Endothelial cell of umbilical vein (primary cell): ENCODE data around the gene ENTPD3. TPM values are rescaled to one million over a fixed set of nuclear protein-coding genes. Genes with fewer than 3 reads are reported as not detected.

ENCODE experiments used
- BruUV-seq: library from RNA; stranded (reverse); fragments of 400-500 nt; replicated peaks from 2 replicates; lab custom pipeline; 2021; lab: Mats Ljungman, UMichigan
- CTCF ChIA-PET: fragments of 300-600, 350-600 bp; sonication (Branson Sonifier 250); formaldehyde crosslinking; loops from one replicate; lab custom pipeline; 2021; ENCODE audit warnings: antibody characterized with exemption, inconsistent platforms; lab: Charles Lee
- POLR2A ChIA-PET: fragments of 300-600, 350-600 bp; sonication (Branson Sonifier 250); formaldehyde crosslinking; loops from one replicate; lab custom pipeline; 2021; ENCODE audit warnings: antibody characterized with exemption, inconsistent platforms; lab: Charles Lee
- DNase-seq: peaks from one replicate; pipeline ENCODE4 v3.0.0-alpha.2; 2011; ENCODE audit warnings: low read depth, low spot score
- FAIRE-seq: peaks from 2 replicates; lab custom pipeline; 2011; peaks lifted over from hg19 to GRCh38; lab: Jason Lieb, UNC
- H2AFZ ChIP-seq: 2 replicates; pipeline ENCODE4 v1.6.0; 2012; ENCODE audit warnings: low read depth, low read length, control low read depth, inconsistent platforms
- H3K27ac ChIP-seq: 2 replicates; pipeline ENCODE4 v1.5.1; 2011; ENCODE audit warnings: low read depth, mild to moderate bottlenecking, control low read depth, low read length, moderate library complexity; ENCODE audit not compliant: insufficient read depth
- H3K27me3 ChIP-seq, 2 experiments: 2 replicates each; pipeline versions ENCODE4 v1.6.0 to v1.6.1; 2011; ENCODE audit warnings: low read length in 2 of 2, mixed read lengths in 1 of 2; ENCODE audit not compliant: control insufficient read depth in 2 of 2, insufficient read depth in 2 of 2
- H3K36me3 ChIP-seq, 2 experiments: 2 replicates in 1 of 2; 3 replicates in 1 of 2; pipeline ENCODE4 v1.5.1; 2011; ENCODE audit warnings: low read length in 2 of 2, mild to moderate bottlenecking in 1 of 2, moderate library complexity in 1 of 2; ENCODE audit not compliant: control insufficient read depth in 2 of 2, insufficient read depth in 2 of 2; ENCODE audit errors: extremely low read depth in 1 of 2
- H3K4me1 ChIP-seq: 3 replicates; pipeline ENCODE4 v1.5.1; 2011; ENCODE audit warnings: mild to moderate bottlenecking, low read length; ENCODE audit not compliant: control insufficient read depth, insufficient read depth; ENCODE audit errors: extremely low read depth
- H3K4me2 ChIP-seq: 2 replicates; pipeline ENCODE4 v1.6.1; 2011; ENCODE audit warnings: low read length, control low read depth, mixed read lengths; ENCODE audit not compliant: insufficient read depth
- H3K4me3 ChIP-seq, 3 experiments: fragments of 200-600 bp in 1 of 3; sonication (generic), shearing (Covaris generic) in 1 of 3; replicated peaks in 1 of 3; 2 replicates each; pipeline ENCODE4 v1.5.1; 2011 to 2016; ENCODE audit warnings: control low read depth in 3 of 3, low read length in 3 of 3, mild to moderate bottlenecking in 2 of 3, inconsistent platforms in 1 of 3, low read depth in 1 of 3, moderate library complexity in 1 of 3; ENCODE audit not compliant: insufficient read depth in 1 of 3
- H3K79me2 ChIP-seq: 2 replicates; pipeline ENCODE4 v1.6.0; 2012; ENCODE audit warnings: low read length, inconsistent platforms; ENCODE audit not compliant: control insufficient read depth, insufficient read depth
- H3K9ac ChIP-seq: replicated peaks from 2 replicates; pipeline ENCODE3; 2011; ENCODE audit warnings: low read length, control low read depth; ENCODE audit not compliant: insufficient read depth; ENCODE audit errors: extremely low read depth
- H3K9me1 ChIP-seq: replicated peaks from 3 replicates; pipeline ENCODE4 v1.6.0; 2011; ENCODE audit warnings: mild to moderate bottlenecking, low read length; ENCODE audit not compliant: control insufficient read depth, insufficient read depth; ENCODE audit errors: extremely low read depth
- H3K9me3 ChIP-seq: replicated peaks from 2 replicates; pipeline ENCODE4 v1.5.1; 2012; ENCODE audit warnings: low read length, inconsistent platforms; ENCODE audit not compliant: control insufficient read depth, insufficient read depth
- H4K20me1 ChIP-seq: replicated peaks from 2 replicates; pipeline ENCODE3; 2011; ENCODE audit warnings: mild to moderate bottlenecking, low read length; ENCODE audit not compliant: control insufficient read depth, insufficient read depth; ENCODE audit errors: extremely low read depth
- EZH2 ChIP-seq: IDR thresholded peaks from 2 replicates; pipeline ENCODE4 v1.6.1; 2012; ENCODE audit warnings: borderline replicate concordance, low read depth, mild to moderate bottlenecking, moderate library complexity, low read length, inconsistent platforms; ENCODE audit not compliant: severe bottlenecking
- FOS ChIP-seq: IDR thresholded peaks from 2 replicates; pipeline ENCODE4 v1.6.1; 2011; ENCODE audit warnings: mild to moderate bottlenecking, low read length, moderate library complexity, borderline replicate concordance; ENCODE audit not compliant: insufficient read depth
- GATA2 ChIP-seq: IDR thresholded peaks from 2 replicates; pipeline ENCODE4 v1.7.0; 2011; ENCODE audit warnings: low read depth, mild to moderate bottlenecking, moderate library complexity, mixed read lengths, low read length; ENCODE audit not compliant: insufficient read length, insufficient read depth
- JUN ChIP-seq: IDR thresholded peaks from 2 replicates; pipeline ENCODE4 v1.6.1; 2011; ENCODE audit warnings: borderline replicate concordance, low read depth; ENCODE audit not compliant: insufficient read length, insufficient read depth
- MYC ChIP-seq: IDR thresholded peaks from one replicate; pipeline ENCODE4 v1.6.1; 2011; ENCODE audit warnings: mild to moderate bottlenecking, low read depth, low read length
- POLR2A ChIP-seq: IDR thresholded peaks from 2 replicates; pipeline ENCODE4 v1.6.1; 2012; ENCODE audit warnings: low read depth, mild to moderate bottlenecking, control low read depth, low read length
- POLR2AphosphoS5 ChIP-seq: IDR thresholded peaks from 2 replicates; pipeline ENCODE4 v1.6.1; 2012; ENCODE audit warnings: low read depth, mild to moderate bottlenecking, control low read depth, low read length, moderate library complexity; ENCODE audit not compliant: insufficient read depth
- dilution Hi-C: fragments of 300-500 bp; cut with MboI; formaldehyde crosslinking; loops from one replicate; pipeline ENCODE4 v1.15.0; 2019; ENCODE audit warnings: low sequenced_read_pairs; ENCODE audit not compliant: extremely low pct_ligation_motif_present
- intact Hi-C: fragments of 100-400 bp; cut with micrococcal nuclease; formaldehyde crosslinking; loops from one replicate; pipeline ENCODE4 v1.10.0; 2022
- polyA plus RNA-seq, 4 experiments: library from polyadenylated mRNA; depleted of rRNA in 3 of 4; stranded (reverse) in 3 of 4; unstranded in 1 of 4; fragments of >200 nt; gene quantifications; 2 replicates each; pipeline versions ENCODE4 v1.2.1 to v1.2.3, GENCODE V29; 2011 to 2012; ENCODE audit warnings: missing spikeins in 1 of 4
- total RNA-seq: library from RNA; stranded (reverse); gene quantifications from 2 replicates; pipeline ENCODE4 v1.2.3, GENCODE V29; 2021
- TF ChIP-seq, protein P1 (sequence below), 2 donors: IDR thresholded peaks; 1 replicate in 1 of 2; 2 replicates in 1 of 2; pipeline ENCODE4 v1.5.1; 2011; ENCODE audit warnings: low read length in 2 of 2, mild to moderate bottlenecking in 2 of 2, moderate library complexity in 2 of 2, control low read depth in 1 of 2, inconsistent platforms in 1 of 2, low read depth in 1 of 2; ENCODE audit not compliant: insufficient read depth in 1 of 2; ENCODE audit errors: extremely low read depth in 1 of 2
- TF ChIP-seq, protein P2 (sequence below): IDR thresholded peaks from 2 replicates; pipeline ENCODE4 v1.6.1; 2011; ENCODE audit not compliant: insufficient read depth, insufficient read length

ENTPD3 gene
- total and polyA plus RNA-seq, 2 donors (not counting 3 experiments of a cell fraction or from before 2014, with no cell fraction given) = not detected

- Histone ChIP-seq H3K36me3 (no peaks in the 10 kb centered on the region), H3K9me3 (no peaks in the 10 kb centered on the region), H3K4me3 (no peak overlapping the region), H3K9ac (no peak overlapping the region), H3K27ac (no peak overlapping the region), H3K4me2 (no peak overlapping the region), H3K79me2 (no peaks in the 10 kb centered on the region), H4K20me1 (no peaks in the 10 kb centered on the region), H3K9me1 (peaks cover 2% of the 10 kb centered on the region), H3K27me3 (peaks cover 0 to 4% of the 10 kb centered on the region in 2 experiments), H3K4me1 (no peaks in the 10 kb centered on the region), H2AFZ (no peak overlapping the region)
- FAIRE-seq (no peak), DNase-seq (no peak)
- no TSS peak for BruUV-seq
- intact Hi-C loops (no loop called here), dilution Hi-C loops (no loop called here)
- CTCF ChIA-PET = no interaction called here
- TF ChIP-seq GATA2 = no peak
- no peak for TF ChIP-seq FOS
- no peak for TF ChIP-seq MYC
- no peak for TF ChIP-seq POLR2AphosphoS5
- TF ChIP-seq, protein P1, sequence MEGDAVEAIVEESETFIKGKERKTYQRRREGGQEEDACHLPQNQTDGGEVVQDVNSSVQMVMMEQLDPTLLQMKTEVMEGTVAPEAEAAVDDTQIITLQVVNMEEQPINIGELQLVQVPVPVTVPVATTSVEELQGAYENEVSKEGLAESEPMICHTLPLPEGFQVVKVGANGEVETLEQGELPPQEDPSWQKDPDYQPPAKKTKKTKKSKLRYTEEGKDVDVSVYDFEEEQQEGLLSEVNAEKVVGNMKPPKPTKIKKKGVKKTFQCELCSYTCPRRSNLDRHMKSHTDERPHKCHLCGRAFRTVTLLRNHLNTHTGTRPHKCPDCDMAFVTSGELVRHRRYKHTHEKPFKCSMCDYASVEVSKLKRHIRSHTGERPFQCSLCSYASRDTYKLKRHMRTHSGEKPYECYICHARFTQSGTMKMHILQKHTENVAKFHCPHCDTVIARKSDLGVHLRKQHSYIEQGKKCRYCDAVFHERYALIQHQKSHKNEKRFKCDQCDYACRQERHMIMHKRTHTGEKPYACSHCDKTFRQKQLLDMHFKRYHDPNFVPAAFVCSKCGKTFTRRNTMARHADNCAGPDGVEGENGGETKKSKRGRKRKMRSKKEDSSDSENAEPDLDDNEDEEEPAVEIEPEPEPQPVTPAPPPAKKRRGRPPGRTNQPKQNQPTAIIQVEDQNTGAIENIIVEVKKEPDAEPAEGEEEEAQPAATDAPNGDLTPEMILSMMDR (IDR thresholded peaks at IDR 0.05; ENCODE audit: extremely low read depth in 1 of 2, insufficient read depth in 1 of 2, low read depth in 1 of 2, low read length in 2 of 2) = no peak
- TF ChIP-seq, protein P2, sequence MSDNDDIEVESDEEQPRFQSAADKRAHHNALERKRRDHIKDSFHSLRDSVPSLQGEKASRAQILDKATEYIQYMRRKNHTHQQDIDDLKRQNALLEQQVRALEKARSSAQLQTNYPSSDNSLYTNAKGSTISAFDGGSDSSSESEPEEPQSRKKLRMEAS = no peak
- no peak for TF ChIP-seq EZH2
- TF ChIP-seq JUN = no peak
- no peak for TF ChIP-seq POLR2A
- POLR2A ChIA-PET = no interaction called here
Observed at GRCh38 chr3:40366203-40367162, 20.5 kb upstream of the ENTPD3 start.
